ENCODE measurements around the gene TBC1D22B.
"Not testable (repeated sequence)": the region's sequence is repeated elsewhere in the genome, so short reads cannot be mapped to it uniquely, and the experiment has no call there.

The TBC1D22B gene

DNA sequence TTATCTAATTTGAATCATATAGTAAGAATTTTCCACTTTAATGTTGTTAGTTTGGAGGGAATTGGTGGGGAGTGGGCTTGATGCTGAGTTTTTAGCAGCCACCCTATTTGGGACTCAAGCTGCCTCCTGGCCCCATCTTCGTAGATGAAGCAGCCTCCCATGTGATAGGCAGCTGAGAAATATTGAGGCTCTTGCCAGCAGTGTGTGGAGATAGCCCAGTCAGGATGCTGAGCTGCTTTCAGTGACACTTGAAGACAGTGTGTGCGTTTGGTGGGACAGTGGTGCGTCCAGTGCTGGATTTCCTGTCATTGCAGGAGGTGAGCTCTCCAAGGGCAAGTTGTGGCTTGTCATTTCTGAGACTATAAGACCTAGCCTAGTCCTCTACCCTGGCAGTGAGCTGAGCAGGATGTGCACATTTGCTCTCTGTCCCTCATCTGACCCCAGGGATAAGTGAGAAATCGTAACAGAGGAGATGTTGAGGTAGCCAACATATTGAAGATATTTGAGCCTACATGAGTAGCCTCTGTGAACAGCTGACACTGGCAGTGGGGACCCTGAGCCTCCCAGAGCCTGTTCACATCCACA lies 48.4 kb downstream of the TBC1D22B start:
- DNase-seq, result no peak

DNA sequence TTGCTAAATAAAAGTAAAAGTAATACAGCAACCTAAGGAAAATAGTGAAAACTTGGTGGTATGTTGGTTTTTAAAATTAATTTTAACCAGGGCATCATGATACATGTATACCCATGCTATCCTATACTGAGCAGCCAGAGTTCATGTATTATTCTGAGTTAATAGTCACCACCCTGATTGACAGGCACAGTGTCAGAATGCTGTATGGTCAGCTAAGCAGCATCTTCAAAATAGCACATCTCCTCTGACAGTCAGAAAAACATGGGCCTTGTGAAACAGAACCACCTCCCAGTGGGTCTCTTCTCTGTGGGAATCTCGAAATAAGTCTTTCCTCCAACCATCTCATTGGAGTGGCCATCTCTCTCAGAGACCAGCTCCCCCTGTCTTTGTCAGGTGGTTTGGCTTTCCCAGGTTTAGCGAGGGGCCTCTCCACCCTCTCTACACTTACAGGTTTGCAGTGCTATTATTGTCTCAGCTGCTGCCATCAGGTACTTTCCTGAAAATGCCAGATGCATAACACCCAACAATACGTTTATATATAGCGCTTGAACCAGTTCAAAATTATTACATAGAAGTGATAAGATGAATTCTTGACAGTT lies 49.2 kb downstream of the TBC1D22B start:
- DNase-seq, result no peak

DNA sequence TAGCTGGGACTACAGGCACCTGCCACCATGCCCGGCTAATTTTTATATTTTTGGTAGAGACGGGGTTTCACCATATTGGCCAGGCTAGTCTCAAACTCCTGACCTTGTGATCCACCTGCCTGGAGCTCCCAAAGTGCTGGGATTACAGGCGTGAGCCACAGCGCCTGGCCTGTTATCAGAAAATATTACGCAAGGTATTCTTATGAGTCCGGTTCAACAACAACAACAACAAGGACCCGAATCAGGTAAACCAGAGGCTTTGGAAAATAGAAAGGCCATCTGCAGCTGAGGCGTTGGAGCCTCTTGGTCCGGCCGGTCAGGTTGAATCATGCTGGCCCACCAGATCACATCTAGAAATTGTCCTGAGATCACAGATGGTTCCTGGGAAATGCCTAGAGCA lies 49.9 kb downstream of the TBC1D22B start:
- not testable (repeated sequence) for DNase-seq

DNA sequence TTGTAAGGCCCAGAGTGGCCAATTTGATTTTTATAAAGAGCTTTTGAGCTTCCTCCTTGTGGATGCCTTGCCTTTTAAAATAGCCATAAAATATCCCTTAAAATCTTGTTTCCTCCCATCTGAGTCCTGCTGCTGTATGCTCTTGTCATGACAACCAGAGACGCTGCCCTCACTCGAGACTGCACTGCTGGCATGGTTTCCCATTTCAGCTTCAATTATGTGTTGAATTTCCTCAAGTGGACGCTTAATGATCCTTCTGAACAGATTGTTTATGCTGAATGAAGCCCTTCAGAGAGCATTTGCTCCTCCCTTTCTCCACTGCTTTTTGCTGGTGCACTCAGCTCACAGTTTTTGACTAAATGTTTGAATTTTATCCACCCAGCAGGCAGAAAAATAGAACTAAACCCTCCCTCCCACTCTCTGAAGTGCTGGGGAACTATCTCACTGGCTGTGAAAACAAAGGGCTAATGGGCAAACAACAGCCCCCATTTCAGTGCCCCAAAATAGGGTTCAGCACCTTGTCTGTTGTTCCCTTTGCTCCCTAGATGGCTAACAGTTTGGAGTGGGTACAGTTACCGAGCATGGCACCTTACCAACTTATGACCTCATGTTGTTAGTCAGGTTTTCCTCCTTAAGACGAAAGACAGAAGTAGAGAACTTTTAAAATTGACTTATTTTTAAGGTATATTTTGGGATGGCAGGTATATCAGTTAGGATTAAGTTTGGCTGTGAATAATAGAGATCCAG lies 50.7 kb downstream of the TBC1D22B start:
- DNase-seq, result peak; percentile 70

DNA sequence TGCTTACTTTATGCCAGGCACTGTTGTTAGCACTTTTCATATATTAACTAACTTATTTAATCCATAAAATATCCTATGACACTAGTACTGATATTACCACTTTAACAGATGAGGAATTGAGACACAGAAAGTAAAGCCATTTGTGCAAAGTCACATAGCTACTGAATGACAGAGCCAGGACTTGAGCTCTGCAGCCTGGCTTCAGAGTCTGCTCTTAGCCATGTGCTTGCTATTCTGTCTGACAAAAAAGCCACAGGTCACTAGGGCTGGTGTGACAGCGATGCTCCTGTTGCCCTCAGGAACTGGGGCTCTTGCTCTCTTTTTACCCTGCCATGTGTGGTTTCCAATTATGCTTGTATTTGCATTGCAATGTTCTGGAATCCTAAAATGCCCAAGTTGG lies 51.5 kb downstream of the TBC1D22B start:
- DNase-seq, result no peak

DNA sequence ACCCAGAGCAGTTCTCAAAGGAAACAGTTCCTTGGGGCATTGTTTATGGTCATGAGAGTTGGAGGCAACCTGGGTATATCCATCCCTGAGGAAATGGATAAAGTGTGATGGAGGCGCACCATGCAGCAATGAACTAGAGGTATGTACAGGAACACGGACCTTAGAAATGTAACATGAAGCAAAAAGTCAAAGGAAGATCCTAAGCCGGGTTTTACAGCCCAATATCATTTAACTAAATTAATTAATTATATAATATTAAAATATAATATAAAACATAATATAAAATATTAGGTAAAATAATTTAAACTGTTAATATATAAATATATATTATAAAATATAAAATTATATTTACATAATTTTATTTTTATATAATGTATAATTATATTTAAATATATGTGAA lies 52.1 kb downstream of the TBC1D22B start:
- no peak for DNase-seq

DNA sequence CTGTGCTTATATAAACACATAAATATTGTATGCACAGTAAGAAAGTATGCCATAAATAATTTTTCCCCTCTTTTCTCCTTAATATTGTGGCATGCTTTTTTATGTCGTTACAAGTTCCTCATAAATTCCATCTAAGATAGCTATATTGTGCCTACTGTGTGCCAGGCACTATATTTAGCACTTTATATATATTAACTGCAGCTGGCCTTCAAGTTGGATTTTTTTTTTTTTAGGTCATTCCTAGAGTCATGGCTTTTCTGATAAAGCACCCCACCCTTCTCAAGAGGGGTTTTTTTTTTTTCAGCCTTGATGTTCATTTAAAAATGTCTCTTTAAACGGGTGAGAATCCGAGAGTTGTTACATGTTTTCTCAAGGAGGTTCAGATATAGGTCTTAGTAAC lies 53.4 kb downstream of the TBC1D22B start:
- DNase-seq, result no peak

DNA sequence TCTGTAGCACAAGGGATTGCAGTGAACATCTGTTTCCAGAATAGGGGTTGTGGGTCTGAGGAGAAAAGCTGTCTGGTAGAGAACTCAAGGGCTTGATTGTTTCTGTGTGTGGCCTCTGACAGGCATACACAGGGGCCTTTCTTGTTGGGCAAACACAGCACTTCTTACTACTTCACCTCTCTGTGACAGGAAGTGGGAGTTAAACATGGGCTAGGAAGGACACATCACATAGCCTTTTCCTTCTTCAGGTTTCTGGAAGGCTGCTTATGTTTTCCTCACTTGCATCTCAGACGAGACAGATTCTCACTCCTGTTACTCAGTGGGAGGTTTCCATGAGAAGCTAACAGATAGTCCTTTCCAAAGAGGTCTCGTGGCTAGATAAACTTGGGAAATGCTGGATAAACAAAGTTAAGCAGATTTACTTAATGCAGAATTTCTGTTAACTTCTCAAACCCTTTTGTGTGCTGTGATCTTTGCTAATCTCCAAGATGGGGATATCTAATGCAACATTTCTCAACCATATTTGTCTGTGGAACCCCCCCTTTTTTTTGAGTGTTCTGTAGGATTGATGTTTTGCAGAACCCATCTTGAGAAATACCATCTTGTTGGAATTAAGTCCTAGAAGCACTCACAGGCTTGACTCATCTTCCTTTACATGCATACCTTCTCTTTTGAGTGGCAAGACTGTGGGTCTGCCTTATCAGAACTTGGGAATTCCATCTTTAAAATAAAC lies 54.3 kb downstream of the TBC1D22B start:
- DNase-seq, result no peak

DNA sequence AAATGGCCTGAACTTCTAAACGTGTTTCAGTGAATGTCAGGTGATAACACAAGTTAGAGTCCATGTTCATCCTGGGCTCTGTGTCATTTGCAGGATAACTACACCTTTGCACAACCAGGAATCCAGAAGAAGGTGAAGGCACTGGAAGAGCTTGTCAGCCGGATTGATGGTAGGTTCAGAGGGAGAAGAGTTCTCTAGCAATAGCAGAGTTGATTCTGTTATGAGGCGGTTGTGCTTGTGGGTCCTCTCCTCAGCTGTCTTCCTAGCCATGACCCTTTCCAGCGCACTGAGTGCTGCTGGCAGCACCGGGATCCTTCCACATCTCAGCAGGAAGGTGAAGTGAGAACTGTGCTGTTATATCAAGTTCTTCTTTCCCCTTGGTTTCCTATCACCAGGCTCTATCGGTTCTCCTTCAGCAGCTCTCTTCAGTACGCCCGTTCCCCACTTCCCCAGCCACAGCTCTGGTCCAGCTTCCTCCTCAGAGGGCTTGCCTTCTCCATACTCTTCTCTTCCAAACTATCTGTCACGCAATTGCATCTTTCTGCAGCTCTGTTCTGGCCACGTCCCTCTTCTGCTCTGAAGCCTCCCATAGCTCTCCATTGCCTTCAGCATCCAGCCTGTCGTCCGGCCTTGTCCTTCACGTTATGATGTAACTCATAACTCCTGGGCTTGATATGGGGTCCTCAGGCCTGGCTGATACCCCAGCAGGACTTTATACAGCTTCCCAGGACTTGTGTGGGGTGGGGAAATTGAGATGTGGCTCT lies 56.3 kb downstream of the TBC1D22B start:
- DNase-seq, result no peak

DNA sequence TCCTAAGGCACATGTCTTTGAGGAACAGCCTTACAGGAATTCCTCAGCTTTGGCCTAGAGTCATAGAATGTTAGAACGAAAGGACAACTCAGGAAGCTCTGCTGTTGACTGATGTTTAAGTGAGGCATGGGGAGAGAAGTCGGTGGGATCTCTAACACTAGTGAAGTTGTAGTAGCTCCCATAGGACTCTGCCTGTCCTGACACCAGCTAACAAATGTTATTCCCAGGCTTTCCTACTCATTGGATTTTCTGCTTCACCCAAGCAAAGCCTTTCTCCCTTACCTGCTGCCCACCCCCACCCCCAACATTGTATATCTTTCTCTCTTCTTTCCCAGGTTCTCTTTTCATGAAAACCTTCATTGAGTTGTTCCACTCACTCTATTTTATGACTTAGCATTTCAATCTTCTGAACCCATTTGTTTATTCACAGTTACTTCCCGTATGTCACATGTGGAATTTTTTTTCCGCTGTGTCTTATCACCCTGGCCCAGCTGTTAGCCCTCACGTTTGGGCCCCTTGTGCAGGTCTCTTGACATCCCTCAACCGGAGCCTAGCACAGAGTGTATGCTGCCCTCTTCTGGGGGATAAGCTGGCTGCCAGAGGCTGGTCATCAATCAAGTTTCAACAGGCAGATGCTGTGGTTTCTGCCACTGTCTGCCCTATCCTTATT lies 57.0 kb downstream of the TBC1D22B start:
- DNase-seq, result peak; percentile 64

DNA sequence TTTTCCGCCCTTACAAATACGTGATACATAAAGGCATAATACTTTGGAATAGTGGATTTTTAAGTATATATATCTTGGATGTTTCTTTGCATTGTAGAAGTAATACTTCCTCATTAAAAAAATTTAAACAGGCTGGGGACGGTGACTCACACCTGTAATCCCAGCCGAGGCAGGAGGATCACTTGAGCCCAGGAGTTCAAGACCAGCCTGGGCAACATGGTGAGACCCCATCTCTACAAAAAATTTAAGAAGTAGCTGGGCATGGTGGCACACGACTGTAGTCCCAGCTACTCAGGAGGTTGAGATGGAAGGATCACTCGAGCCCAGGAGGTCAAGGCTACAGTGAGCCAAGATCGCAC lies 57.6 kb downstream of the TBC1D22B start:
- DNase-seq, result no peak

DNA sequence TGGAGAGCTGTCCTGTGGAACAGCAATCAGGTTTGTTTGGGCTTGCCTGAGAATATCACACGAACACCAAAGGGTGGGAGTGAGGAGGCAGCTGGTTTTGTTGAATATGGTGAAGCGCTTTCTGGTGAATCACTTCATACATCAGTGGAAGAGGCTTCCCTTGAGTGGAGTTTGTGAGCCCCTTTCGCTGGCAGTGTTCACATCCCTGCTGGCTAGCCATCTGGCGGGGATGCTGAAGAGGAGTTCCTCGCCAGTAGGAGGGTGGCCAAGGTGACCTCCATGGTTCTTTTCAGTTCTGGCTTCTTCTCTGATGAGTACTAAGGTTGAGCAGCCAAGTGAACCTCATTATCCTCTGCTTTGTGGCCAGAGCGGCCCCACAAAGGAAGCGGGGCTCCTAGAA lies 58.5 kb downstream of the TBC1D22B start:
- peak; percentile 65 for DNase-seq

DNA sequence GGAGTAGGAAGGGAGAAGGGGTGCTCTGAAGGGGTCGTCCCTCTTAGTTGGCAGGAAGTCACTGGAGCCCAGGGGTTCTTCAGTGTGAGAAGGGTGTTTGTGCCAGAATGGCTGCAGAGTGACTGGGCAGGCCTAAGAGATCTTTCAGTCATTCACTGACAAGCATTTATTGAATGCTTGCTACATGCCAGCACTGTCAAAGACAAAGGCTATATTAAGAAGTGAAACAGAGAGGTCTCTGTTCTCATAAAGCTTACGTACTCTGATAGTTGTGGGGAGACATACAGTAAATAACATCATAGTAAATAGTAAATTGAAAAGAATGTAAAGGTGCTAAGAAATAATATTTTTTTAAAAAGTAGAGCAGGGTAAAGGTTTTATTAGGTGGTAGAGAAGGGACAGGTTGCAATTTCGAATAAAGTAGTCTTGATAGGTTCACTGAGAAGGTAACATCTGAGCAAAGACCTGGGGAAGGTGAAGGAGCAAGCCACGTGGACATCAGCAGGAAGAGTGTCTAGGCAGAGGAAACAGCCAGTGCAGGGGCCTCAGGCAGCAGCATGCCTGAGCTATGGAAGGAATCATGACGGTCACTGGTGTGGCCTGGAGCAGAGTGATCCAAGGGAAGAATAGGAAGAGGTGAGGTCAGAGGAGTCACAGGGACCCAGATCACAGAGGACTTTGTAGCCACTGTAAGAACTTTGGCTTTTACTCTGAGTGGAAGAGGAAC lies 59.9 kb downstream of the TBC1D22B start:
- no peak for DNase-seq

DNA sequence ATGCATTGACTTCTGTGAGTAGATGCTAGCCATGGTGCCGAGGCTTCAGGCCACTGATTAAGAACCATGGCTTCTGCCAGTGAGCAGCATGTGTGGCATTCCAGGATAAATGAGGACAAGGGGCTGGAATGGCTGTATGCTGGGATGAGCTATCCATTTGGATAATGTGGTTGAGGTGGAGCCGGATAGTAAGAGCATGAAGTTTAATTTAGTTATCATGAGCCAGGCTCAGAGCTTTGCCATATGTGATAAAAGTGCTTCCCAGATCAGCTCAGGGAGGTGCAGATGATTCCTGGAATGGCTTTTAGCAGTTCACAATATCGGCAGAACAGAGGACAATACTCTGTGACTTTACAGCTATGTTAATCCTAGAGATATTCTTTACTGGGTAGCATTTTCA lies 61.6 kb downstream of the TBC1D22B start:
- no peak for DNase-seq

DNA sequence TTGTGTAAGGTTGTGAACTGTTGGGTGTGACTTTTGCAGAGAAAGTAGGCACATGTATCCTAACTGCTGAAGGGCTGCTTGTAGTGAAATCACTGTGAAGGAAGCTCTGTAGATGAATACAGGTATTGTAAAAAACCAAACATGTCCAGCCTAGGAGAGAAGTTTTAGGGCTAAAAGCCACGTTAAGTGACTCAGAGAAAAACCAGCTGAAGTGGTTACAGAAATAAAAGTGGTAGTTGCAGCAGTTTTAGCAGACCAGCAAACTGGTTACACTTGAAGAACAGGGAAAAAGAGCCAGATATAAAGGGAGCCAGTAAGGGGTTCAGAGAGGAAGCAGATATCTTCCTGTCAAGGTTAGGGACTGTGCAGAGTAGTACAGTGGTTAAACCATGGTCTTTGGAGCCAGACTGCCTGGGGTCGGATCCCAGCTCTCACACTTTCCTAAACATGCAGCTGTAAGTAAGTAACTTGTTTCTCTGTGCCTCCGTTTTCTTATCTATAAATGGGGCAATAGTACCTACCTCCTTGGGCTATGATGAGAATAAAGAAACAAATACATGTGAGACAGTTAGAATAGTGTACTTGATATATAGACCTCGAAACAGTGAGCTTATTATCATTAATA lies 62.4 kb downstream of the TBC1D22B start:
- no peak for DNase-seq

DNA sequence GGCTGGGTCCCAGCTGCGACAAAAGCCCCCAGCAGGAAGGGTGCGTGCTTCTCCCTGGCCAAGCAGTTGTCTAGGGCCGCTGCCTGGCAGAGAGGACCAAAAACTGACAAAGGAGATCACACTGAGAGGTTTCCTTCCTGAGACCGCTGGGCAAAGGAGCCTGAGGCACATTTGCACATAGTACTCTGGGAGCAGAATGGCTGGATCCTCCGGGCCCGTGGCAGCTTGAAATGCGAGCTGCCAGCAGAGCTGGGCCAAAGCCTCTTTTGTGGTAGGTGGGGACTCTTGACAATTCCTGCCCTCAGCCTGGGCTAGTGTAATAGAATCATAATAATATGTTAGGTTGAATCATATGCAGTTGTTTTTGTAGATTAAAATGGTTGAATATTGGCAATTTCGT lies 63.1 kb downstream of the TBC1D22B start:
- DNase-seq, result no peak

DNA sequence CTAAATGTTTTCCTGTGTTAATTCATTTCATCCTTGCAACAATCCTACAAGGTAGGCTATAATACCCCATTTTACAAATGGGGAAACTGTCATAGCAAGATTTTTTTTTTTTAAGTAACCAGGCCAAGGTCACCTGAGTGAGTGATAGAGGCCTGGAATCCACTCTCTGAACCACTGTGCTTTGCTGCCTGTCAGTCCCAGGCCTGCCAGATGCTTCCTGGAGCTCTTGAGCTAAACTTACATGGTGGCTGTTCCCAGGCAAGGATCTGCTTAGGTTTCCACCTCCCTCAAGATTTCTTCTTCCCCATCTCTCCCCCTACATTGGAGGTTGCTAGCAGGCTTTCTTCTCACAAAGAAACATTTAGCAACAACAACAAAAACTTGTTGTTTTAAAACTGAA lies 63.5 kb downstream of the TBC1D22B start:
- DNase-seq, result no peak

DNA sequence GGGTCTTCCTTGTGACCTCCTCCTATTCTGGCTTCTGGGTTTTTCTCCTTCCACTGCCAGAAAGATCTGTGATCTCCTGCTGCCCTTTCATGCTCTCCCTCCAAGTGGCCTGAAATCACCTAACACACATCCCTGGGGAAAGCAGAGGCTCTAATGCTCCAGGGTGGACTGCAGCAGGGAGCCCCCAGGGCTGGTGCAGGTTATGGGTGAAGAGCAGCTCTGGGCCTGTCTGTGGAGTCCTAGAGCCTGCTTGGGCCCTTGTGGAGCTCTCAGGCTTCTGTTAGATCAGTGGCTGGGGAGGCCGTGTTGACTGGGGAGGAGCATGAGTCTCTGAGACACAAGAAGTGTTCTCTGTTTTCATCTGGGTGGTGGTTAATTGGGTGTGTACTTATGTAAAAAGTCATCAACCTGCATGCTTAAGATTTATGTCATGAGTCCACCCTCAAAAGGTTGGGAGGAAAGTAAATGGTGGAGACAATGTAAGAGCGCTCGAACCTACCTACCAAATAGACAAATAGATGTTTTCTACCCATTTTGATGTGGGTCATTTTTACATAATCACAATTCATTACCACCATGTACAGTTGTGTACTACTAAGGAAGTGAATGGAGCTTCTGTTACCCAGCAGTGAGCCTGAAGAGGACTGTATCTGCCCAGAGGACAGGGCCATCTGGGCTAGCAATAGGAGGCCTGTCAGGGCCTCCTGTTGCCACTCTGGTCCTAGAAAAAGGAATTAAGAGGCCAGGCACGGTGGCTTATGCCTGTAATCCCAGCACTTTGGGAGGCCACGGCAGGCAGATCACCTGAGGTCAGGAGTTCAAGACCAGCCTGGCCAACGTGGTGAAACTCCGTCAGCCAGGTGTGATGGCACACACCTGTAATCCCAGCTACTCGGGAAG lies 64.2 kb downstream of the TBC1D22B start:
- peak; percentile 27 for DNase-seq

DNA sequence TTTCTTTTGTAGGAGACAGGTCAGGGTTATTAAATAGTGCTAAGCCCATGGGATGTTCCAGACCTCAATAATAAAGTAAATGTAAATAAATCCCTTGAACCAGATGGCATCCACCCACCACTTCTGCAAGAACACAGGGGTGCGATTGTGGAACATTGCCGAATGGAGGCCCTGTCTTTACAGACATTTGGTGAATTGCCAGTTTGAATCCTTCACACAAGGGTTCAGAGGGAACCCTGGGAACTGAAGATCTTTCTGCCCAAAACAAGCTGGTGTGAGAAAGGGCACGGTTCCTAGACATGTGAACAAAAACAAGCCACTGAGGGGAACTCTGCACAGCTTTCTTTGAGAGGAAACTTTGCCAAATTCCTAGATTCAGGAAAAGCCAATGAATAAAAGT lies 66.0 kb downstream of the TBC1D22B start:
- peak; percentile 88 for DNase-seq
